Stimulated activated memory B cell treated with anti-CD40 and anti-IgM and Interleukin-4, amounts not matched to agents 10 μg/mL and 1 μg/mL and 100 μg/mL, for 72 hours (primary cell): ENCODE measurements around the gene TENM3.
"Not testable (repeated sequence)": the region's sequence is repeated elsewhere in the genome, so short reads cannot be mapped to it uniquely, and the experiment has no call there.

Experiments used
- ATAC-seq: fragments of 150-1000 bp; cut with Tn5 transposase; 2 replicates; pipeline ENCODE4 v1.10.0; 2021
- H3K27ac Mint-ChIP-seq: one replicate; pipeline ENCODE4 v1.8.0; 2022; ENCODE audit warnings: mild to moderate bottlenecking, mixed read lengths
- H3K27me3 Mint-ChIP-seq: one replicate; pipeline ENCODE4 v1.8.0; 2022; ENCODE audit warnings: mixed read lengths
- H3K36me3 Mint-ChIP-seq: one replicate; pipeline ENCODE4 v1.8.0; 2022; ENCODE audit warnings: mixed read lengths
- H3K4me1 Mint-ChIP-seq: one replicate; pipeline ENCODE4 v1.8.0; 2022; ENCODE audit warnings: mixed read lengths
- H3K4me3 Mint-ChIP-seq: one replicate; pipeline ENCODE4 v1.8.0; 2022; ENCODE audit warnings: mild to moderate bottlenecking, moderate library complexity, mixed read lengths
- H3K9me3 Mint-ChIP-seq: one replicate; pipeline ENCODE4 v1.8.0; 2022; ENCODE audit warnings: mixed read lengths

The TENM3 gene

DNA sequence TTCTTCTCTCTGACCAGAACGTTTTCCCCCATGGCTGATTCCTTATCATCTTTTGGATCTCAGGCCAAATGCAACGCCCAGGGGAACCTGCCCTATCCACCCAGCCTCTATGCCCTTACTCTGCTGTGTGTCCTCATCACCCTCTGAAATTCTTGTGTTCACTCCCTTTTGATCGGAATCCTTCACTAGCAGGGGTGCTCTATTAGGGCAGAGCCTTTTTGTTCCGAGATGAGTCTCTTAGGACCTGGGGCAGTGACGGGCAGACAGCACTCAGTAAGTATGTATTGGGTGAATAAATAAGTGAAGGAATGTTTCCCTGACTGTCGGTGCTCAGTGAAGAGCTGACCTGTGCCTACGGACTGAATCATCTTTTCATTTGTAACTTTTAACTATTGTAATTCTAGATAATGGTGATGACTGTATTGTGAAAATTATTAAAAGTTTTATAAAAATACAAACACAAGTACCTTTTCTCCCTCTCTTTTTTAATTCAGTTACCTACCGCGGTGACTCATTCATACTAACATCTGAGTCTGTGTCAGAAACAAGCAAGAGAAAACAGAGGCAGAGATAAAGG, 4.8 kb upstream of the TENM3 start:
- Mint-ChIP-seq H3K4me3 (no peak overlapping the region), H3K36me3 (no peaks in the 10 kb centered on the region), H3K4me1 (no peaks in the 10 kb centered on the region), H3K27ac (no peak overlapping the region), H3K9me3 (peaks cover 9% of the 10 kb centered on the region), H3K27me3 (no peaks in the 10 kb centered on the region)
- no peak for ATAC-seq

DNA sequence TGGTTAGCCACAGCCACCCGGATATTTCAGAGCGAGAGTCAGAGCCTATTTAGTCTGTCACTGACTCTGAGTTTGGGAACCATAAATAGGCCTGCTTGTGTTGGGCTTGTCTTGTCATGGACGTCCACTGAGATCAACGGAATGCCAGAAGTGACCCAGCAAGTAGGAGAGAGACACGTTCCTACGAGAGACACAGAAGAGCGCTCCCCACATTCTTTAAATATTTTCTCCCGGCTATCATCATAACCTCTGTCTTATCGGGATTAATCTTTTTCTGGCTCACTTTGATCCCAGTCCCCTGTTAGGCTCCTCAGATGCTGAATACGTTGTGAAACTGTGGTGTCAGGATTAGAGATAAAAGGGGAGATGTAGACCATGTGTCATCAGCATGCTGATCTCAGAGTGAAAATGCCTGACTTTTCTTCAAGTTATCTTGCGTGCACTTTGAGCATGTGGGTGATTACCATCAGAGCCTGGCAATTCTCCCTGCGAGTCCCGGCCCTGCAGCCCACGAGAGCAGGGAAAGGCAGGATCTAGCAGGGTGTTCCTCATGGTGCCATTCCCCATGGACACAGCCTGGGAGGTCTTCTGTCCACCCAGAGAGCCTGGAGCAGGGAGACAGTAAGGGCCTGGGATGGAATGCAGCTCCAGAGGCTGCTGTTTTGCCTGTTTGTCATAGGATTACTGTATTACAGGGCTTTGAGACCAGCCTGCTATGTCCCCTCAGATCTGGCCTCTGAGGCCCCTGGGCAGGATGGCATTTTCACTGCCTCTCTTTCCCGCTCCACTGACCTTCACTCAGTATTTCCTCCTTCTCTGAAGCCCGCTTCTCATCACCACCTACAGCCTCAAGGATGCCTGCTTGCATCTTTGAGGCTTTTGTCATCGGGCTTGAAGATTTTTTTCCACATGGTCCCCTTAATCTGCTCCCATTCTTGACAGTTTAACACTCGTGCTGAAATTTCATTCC, 2.8 kb upstream of the TENM3 start:
- no peaks in the 10 kb centered on the region for H3K27me3 Mint-ChIP-seq
- peaks cover 10% of the 10 kb centered on the region for H3K9me3 Mint-ChIP-seq
- no peak for ATAC-seq
- no peak overlapping the region for H3K27ac Mint-ChIP-seq
- no peaks in the 10 kb centered on the region for H3K4me1 Mint-ChIP-seq
- no peaks in the 10 kb centered on the region for H3K36me3 Mint-ChIP-seq
- no peak overlapping the region for H3K4me3 Mint-ChIP-seq

DNA sequence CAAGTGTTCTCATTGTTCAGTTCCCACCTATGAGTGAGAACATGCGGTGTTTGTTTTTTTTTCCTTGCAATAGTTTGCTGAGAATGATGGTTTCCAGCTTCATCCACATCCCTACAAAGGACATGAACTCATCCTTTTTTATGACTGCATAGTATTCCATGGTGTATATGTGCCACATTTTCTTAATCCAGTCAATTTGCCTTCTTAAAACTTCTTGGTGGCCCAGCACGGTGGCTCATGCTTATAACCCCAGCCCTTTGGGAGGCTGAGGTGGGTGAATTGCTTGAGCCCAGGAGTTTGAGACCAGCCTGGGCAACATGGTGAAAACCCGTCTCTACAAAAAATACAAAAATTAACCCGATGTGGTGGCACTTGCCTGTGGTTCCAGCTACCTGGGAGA, 942 bp upstream of the TENM3 start:
- H3K4me3 Mint-ChIP-seq, H3K4me1 Mint-ChIP-seq, H3K27me3 Mint-ChIP-seq, H3K36me3 Mint-ChIP-seq, H3K9me3 Mint-ChIP-seq, H3K27ac Mint-ChIP-seq, ATAC-seq: not testable (repeated sequence)

DNA sequence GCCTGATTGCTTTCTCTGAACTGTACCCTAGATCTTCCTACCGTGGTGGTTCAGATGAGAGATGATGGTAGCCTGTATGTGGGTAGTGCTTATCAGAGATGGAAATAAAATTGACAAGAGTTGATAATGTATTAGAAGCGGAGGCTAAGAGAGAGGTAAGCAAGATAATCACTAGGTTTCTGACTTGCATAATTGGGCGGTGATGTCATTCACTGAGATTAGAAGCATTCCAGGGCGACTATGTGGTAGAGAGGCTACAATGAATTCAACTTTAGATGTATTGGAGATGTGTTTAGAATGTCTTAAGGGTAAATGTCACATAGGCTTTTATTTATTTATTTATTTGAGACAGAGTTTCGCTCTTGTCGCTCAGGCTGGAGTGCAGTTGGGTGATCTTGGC, 415 bp upstream of the TENM3 start:
- H3K4me1 Mint-ChIP-seq, result no peaks in the 10 kb centered on the region
- H3K27ac Mint-ChIP-seq, result no peak overlapping the region
- no peaks in the 10 kb centered on the region for H3K27me3 Mint-ChIP-seq
- H3K36me3 Mint-ChIP-seq, result no peaks in the 10 kb centered on the region
- no peak for ATAC-seq
- H3K9me3 Mint-ChIP-seq, result peaks cover 10% of the 10 kb centered on the region
- no peak overlapping the region for H3K4me3 Mint-ChIP-seq

DNA sequence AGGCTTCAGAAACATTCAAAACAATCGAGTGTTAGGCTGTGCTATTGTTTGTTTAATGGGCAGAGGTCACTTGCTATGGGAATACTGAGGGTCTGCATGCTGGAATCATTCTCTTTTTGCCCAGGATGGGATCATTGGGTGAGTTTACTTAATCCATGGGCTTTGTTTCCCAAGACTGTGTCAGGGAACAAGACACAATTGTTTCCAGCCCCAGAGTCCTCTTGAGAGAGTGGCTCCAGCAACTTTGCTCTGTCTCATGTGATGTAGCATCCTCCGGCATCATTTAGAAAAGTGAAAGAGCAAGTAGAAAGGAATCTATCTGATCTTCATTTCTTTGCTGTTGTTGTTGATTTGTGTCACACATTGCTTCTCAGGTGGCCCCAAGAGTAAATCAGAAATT, 1.8 kb downstream of the TENM3 start:
- no peak overlapping the region for H3K27ac Mint-ChIP-seq
- no peak for ATAC-seq
- H3K4me3 Mint-ChIP-seq, result no peak overlapping the region
- H3K9me3 Mint-ChIP-seq, result peaks cover 10% of the 10 kb centered on the region
- H3K27me3 Mint-ChIP-seq, result no peaks in the 10 kb centered on the region
- H3K36me3 Mint-ChIP-seq, result no peaks in the 10 kb centered on the region
- no peaks in the 10 kb centered on the region for H3K4me1 Mint-ChIP-seq

DNA sequence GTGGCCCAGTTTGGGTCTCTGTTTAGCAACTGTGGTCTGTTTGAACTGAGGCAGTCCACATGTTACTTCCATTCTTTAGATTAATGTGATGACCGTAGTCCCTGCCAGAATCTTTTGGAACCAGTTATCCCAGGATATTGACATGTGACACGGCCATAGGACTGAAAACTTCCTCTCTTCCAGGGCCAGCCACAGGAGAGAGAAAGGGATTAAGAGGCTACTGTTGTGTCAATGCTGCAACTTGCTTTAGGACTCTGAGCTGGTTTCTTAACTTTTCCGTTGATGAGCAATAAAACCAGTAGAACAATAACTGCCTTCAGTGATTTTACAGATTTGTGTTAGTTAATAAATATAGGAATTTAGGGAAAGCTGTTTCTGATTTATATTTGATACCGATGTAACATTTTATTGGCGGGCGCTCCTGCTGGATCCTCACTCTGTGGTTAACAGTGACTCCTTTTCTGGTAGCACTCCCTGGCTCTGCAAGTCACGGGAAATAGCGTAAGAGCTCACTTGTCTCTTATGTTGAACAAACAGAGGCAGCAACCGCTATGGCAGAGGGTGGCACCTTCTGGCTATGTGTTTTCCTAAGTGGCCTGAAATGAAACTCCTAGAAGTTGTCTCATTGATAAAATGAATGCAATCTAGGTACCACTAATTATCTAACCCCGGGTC, 2.5 kb downstream of the TENM3 start:
- Mint-ChIP-seq H3K4me1 (no peaks in the 10 kb centered on the region), H3K36me3 (no peaks in the 10 kb centered on the region), H3K4me3 (no peak overlapping the region), H3K27me3 (no peaks in the 10 kb centered on the region), H3K27ac (no peak overlapping the region), H3K9me3 (peaks cover 10% of the 10 kb centered on the region)
- no peak for ATAC-seq

DNA sequence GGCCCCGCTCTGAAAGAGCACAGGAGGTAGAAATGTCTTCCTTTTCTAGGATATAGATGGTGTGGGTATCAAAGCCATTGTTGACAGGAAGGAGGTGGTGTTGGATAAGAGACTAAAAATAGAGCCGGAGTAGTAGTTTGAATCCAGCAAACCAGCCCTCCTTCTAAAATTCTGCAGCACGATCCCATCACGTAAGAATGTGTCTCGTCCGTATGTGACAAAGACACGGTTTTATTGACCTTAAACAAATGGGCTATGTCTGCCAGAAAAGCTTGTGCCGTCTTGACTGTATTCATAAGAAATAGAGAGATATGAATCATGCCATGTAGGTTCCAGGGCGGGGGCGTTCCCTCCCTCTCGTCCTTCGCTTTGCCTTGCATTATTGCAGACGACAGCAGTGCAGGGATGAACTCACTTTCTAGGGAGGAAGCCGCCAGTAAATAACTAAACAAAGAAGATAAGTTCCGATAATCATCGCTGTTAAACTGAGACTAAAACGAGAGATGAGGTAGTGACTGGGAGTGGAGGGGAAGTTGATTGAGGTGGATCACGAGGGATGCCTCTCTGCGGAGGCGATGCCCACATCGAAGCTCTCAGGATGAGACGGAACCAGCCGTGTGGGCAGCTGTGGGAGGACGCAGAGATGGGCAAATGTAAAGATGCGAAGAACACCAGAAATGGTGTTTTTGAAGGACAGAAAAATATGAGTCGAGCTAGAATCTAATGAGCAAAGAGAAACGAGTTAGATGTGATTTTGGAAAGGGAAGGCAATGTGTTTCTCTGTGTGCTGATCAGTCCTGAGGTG, 3.4 kb downstream of the TENM3 start:
- H3K4me3 Mint-ChIP-seq, result no peak overlapping the region
- no peaks in the 10 kb centered on the region for H3K27me3 Mint-ChIP-seq
- no peak overlapping the region for H3K27ac Mint-ChIP-seq
- no peaks in the 10 kb centered on the region for H3K4me1 Mint-ChIP-seq
- no peaks in the 10 kb centered on the region for H3K36me3 Mint-ChIP-seq
- H3K9me3 Mint-ChIP-seq, result peaks cover 10% of the 10 kb centered on the region
- no peak for ATAC-seq

DNA sequence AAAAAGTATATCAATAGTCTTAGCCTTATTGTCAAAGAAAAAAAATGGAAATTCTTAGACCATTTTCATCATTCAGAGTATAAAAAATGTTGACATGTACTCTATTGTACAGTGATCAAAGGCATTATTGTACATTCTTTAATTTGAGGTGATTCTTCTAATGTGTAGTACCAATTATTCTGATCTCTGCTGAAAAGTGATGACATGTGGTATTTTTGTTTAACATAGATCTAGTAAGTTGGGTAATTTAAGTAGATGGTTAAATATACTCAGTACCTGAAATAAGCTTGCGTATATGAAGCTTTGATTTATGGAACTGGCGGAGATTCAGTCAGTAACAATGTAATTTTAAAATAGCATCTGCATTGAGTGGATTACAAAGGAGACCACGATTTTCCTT, 5.1 kb downstream of the TENM3 start:
- Mint-ChIP-seq H3K27me3 (no peaks in the 10 kb centered on the region), H3K36me3 (no peaks in the 10 kb centered on the region), H3K4me1 (no peaks in the 10 kb centered on the region), H3K9me3 (peaks cover 5% of the 10 kb centered on the region), H3K4me3 (no peak overlapping the region), H3K27ac (no peak overlapping the region)
- ATAC-seq, result no peak

DNA sequence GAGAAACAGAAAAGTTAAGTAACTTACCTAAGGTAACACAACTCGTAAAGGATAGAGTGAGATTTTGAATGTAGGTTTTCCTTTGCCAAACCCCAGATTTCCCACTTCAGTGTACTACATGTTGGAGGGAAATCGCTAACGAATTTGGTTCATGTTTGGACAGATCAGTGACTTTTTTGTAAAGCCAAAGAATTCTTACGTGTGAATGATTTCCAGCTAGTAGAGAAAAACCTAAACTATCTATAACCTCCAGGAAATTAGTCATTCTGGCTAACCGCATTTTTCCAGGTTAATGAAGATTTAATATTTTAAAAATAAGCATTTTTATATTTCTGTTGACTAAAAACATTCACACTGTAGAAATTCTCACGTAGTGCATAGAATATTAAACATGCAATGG, 7.2 kb downstream of the TENM3 start:
- Mint-ChIP-seq H3K9me3 (peaks cover 3% of the 10 kb centered on the region), H3K4me3 (no peak overlapping the region), H3K27me3 (no peaks in the 10 kb centered on the region), H3K27ac (no peak overlapping the region), H3K4me1 (no peaks in the 10 kb centered on the region), H3K36me3 (no peaks in the 10 kb centered on the region)
- no peak for ATAC-seq

DNA sequence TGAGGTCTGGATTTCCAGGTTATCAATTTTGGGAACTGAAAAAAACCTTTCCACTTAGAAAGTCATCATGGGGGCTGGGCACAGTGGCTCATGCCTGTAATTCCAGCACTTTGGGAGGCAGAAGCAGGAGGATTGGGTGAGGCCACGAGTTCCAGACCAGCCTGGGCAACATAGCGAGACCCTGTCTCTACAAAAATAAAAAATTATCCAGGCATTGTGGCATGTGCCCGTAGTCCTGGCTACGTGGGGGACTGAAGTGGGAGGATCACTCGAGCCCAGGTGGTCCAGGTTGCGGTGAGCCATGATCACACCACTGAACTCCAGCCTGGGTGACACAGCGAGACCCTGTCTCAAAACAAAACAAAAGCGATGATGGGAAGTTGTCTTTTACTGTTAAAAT, 7.9 kb downstream of the TENM3 start:
- Mint-ChIP-seq H3K9me3 (peaks cover 3% of the 10 kb centered on the region), H3K36me3 (no peaks in the 10 kb centered on the region), H3K27ac (no peak overlapping the region), H3K4me3 (no peak overlapping the region), H3K27me3 (no peaks in the 10 kb centered on the region), H3K4me1 (no peaks in the 10 kb centered on the region)
- no peak for ATAC-seq

DNA sequence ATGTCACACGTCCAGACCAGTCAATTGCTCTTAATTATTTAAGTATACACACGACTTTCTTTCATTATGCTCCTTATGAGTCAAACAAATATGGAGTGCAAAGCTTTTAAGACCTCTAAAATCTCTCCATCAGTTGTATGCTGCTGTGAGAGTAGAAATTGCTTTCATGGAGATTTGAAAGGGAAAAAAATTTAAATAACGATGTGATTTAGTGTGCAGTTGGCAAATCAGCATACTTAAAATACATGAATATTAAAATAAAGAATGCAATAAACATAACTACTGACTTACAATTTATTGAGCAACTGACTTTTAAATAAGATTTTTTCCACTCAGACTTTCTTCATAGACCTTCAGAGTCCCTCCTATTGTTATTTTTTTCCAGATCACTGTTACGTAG, 9.0 kb downstream of the TENM3 start:
- Mint-ChIP-seq H3K36me3 (no peaks in the 10 kb centered on the region), H3K27me3 (no peaks in the 10 kb centered on the region), H3K27ac (no peak overlapping the region), H3K9me3 (peaks cover 1% of the 10 kb centered on the region), H3K4me3 (no peak overlapping the region), H3K4me1 (no peaks in the 10 kb centered on the region)
- no peak for ATAC-seq

DNA sequence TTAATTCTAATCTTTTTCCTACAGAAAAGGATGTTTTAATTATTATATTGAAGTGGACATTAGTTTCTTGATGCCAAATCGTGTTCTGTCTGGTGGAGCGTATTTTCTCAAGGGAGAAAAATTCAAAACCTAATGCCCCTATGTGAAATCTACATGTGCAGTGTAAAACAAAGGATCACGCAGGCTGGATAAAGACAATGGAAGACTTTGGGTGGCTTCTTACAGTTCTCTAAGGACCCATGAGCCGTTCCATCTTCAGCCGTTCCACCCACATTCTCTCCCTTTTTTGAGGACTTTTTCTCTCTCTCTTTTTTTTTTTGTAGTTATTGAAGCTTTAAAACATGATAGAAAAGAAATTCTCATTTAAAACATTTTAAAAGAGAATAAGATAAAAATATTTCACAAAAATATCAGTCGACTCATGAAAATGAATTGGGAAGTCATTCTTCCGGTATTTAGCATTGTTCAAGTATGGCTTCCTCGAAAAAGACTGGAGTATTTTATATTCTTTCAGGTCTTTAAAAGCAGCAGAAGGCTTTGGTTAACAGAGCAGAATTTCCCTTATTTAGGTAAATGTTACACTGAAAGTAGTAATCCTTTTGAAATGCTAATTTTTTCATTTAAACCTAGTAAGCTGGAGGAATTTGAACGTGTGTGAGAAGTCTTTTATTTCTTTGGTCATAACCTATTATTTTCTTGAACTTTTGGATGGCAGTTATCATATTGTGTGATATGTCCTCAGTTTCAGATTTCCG, 11.0 kb downstream of the TENM3 start:
- H3K4me3 Mint-ChIP-seq, result no peak overlapping the region
- H3K27me3 Mint-ChIP-seq, result no peaks in the 10 kb centered on the region
- no peak for ATAC-seq
- H3K4me1 Mint-ChIP-seq, result no peaks in the 10 kb centered on the region
- H3K36me3 Mint-ChIP-seq, result no peaks in the 10 kb centered on the region
- H3K9me3 Mint-ChIP-seq, result peaks cover 4% of the 10 kb centered on the region
- H3K27ac Mint-ChIP-seq, result no peak overlapping the region

DNA sequence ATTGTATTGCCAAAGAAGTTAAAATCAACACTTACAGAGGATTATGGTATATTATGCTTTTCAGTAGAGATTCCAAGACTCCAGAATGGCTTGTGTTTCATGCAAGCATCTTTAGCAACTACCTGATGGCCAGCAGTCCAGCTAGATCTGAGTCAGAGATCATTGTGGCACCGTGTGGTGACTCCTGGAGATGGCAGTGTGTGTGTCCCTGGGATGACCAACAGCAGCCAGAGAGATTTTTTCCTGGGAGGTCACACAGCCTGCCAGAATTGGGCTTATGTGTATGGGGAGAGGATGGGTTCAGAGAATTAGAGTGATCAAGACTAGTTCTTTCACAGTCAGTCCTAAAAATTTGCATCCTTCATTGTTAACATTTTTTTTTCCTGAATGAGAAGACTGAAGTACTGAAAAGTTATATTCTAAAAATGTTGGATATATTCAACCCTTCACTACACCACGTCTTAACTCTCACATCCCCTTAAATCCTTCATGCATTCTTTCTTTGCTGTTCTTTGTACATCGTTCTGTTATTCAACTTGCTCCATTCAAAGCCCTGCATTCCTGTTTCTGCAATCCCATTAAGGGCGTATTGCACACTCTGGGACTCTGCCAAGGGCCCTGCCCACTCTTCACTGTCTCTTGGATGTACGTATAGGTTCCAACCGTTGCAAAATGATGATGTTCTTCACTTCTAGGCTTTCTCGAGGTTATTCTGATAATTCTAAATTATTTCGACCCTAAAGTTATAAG, 12.4 kb downstream of the TENM3 start:
- Mint-ChIP-seq H3K27me3 (no peaks in the 10 kb centered on the region), H3K4me3 (no peak overlapping the region), H3K27ac (no peak overlapping the region), H3K9me3 (peaks cover 6% of the 10 kb centered on the region), H3K36me3 (no peaks in the 10 kb centered on the region), H3K4me1 (no peaks in the 10 kb centered on the region)
- no peak for ATAC-seq

DNA sequence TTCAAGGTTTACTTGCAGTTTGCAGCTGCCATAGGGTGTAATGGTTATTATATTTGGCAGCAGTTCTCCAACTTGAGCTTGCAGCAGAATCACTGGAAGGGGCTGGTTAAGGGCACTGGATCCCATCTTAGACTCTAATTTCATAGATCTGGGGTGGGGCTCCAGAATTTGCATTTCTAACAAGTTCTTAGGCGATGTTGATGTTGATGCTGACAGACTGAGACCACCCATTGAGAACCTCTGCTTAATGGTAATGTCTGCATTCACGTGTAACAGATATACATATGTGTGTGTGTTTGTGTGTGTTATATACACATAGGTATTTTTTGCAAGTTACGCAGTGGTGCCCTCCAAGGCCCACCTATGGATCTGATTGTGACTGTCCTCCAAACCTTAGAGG, 13.8 kb downstream of the TENM3 start:
- no peaks in the 10 kb centered on the region for H3K27me3 Mint-ChIP-seq
- no peaks in the 10 kb centered on the region for H3K36me3 Mint-ChIP-seq
- ATAC-seq, result no peak
- no peak overlapping the region for H3K27ac Mint-ChIP-seq
- no peaks in the 10 kb centered on the region for H3K4me1 Mint-ChIP-seq
- H3K4me3 Mint-ChIP-seq, result no peak overlapping the region
- peaks cover 6% of the 10 kb centered on the region for H3K9me3 Mint-ChIP-seq
